ENCODE results near the gene AK4.

AK4 gene

DNA sequence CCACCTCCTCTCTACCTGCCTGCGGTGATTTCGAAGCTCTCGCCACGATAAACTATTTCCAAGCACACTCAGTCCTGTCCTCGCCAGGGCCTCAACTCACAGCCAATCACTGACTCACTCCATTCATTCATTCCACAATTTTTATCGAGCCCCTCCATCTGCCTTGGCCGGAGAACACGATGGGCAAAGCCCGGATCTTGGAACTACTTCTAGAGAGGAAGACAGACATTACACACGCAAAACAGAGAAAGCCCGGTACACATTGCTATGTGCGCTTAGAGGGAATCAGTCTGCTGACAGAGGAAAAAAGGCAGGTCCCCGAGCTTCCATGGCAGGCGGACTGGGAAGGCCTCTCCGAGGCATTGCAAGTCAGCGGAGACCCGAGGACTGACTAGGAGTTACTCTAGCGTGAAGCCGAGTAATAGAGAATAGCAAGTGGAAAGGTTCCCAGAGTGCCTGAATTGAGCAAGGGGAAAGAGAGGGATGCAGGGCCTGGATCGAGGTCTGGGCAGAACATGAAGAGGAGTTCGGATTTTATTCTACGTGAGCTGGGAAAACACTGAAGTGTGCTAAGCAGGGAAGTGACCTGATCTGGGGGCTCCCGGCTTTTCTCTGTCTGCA, 107.1 kb downstream of the AK4 start:
- no peak for DNase-seq (ENCODE audit: extremely low read depth, low read depth)
- TF ChIP-seq, protein P1, sequence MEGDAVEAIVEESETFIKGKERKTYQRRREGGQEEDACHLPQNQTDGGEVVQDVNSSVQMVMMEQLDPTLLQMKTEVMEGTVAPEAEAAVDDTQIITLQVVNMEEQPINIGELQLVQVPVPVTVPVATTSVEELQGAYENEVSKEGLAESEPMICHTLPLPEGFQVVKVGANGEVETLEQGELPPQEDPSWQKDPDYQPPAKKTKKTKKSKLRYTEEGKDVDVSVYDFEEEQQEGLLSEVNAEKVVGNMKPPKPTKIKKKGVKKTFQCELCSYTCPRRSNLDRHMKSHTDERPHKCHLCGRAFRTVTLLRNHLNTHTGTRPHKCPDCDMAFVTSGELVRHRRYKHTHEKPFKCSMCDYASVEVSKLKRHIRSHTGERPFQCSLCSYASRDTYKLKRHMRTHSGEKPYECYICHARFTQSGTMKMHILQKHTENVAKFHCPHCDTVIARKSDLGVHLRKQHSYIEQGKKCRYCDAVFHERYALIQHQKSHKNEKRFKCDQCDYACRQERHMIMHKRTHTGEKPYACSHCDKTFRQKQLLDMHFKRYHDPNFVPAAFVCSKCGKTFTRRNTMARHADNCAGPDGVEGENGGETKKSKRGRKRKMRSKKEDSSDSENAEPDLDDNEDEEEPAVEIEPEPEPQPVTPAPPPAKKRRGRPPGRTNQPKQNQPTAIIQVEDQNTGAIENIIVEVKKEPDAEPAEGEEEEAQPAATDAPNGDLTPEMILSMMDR (IDR thresholded peaks at IDR 0.05; ENCODE audit: low read depth, low read length) = no peak

DNA sequence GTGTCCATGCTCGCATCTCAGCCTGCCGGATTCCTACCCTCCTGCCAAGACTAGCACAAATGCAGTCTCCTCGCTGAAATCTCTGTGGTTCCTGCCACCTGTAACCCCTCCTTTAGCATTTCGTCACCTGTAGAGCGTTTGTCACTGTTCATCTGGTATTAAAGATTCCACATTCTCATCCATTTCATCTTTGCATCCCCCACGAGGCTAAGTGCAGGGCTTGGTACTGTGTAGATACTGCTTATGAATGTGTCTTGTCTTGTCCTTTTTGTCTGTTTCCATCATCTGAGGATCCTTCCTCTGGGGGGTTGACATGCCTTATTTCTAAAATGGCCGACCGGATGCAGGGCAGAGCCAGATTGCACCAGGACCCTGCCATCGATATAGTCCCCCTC, 107.7 kb downstream of the AK4 start:
- TF ChIP-seq, protein P1 (IDR thresholded peaks at IDR 0.05; ENCODE audit: low read depth, low read length) = no peak
- no peak for DNase-seq (ENCODE audit: extremely low read depth, low read depth)

DNA sequence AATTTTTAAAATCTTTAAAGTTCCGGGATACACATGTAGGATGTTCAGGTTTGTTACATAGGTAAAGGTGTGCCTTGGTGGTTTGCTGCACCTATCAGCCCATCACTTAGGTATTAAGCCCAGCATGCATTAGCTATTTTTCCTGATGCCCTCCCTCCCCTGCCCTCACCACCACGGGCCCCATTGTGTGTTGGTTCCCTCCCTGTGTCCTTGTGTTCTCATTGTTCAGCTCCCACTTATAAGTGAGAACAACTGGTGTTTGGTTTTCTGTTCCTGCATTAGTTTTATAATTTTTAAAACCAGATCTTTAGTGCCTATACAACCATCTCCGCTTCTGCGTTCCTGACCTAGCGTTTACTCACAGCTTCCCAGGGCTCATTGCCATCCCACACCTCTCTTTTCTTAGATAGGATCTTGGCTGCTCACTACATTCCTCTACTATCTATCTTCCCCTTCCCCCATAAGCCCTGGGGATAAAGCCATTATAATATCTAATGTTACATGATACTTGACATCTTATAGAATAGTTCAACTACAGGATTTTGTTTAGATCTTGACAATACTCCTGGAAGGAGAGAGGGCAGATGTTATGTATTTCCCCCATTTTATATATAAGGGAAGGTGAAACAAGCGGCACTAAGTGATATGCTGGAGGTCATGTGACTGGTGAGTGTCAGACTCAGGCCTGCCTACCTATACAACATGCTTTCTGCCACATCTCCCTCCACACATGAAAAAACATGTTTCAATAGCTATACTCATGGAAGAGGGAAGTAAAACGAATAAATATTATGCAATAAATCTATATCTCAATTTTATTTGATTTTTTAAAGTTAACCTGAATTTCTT, 109.1 kb downstream of the AK4 start:
- TF ChIP-seq, protein P1 (IDR thresholded peaks at IDR 0.05; ENCODE audit: low read depth, low read length) = no peak
- no peak for DNase-seq (ENCODE audit: extremely low read depth, low read depth)

DNA sequence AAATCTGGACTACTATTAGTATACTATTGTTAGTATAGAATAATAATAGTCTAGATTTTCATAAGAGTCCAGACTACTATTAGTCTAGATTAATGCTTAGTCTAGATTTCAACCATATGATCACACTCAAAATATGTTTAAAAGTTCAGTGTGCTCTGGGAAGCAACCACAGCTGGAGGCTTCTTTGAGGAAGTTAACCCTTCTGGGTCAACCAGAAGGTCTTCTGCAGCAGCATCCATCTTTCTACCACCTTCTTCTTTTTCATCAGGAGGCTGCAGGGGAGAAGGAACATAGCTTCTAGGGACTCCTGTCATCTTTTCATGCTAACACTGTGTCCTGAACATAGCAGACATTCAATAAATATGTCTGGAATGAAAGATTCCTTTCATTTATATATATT, 110.1 kb downstream of the AK4 start:
- no peak for DNase-seq (ENCODE audit: extremely low read depth, low read depth)
- TF ChIP-seq, protein P1 (IDR thresholded peaks at IDR 0.05; ENCODE audit: low read depth, low read length) = no peak

DNA sequence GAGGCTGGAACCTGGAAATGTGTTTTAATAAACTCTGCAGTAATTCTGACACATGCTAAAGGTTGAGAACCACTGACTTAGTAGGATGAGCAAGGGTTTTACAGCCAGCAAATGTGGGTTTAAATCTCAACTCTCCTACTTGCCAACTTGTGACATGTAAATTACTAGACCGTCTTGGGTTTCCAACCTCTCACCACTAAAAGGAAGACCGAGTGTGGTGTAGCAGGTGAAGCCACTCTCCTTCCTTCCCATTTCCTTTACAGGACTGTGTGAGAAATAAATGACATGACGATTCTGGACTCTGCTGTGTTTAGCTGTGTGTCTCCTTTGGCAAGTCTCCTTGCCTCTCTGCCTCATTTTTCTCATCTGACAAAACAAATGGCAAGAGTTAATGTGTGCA, 111.8 kb downstream of the AK4 start:
- TF ChIP-seq, protein P1 (IDR thresholded peaks at IDR 0.05; ENCODE audit: low read depth, low read length) = no peak
- no peak for DNase-seq (ENCODE audit: extremely low read depth, low read depth)

DNA sequence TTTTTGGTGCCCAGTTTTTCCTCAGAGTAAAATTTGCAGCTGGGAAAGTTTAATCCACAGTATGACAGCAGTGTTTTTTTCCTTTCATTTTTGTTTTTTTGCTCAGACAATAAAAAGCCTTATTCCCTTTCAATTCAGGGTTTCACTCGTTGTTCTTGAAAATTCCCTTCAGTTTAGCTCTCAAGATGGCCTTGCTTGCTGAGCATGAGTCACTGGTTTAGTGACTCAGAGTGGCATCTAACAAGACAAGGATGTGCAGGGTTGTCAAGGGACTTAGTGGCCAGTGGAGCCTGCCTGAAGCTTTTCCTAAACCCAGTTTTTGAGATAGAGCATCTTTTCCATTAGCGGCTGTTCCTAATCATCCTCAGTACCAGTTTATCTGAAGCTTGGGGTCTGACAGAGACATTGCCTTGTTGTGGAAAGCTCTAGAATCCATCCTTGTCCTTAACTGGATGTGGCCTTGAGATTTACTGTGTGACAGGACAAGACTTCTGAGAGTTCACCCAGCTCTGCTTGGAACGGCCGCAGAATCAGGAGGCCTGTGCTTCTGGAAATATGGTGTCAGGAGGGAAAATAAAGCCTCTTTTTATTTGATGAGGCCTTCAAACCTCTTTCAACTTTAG, 113.0 kb downstream of the AK4 start:
- no peak for DNase-seq (ENCODE audit: extremely low read depth, low read depth)
- TF ChIP-seq, protein P1 (IDR thresholded peaks at IDR 0.05; ENCODE audit: low read depth, low read length) = no peak

DNA sequence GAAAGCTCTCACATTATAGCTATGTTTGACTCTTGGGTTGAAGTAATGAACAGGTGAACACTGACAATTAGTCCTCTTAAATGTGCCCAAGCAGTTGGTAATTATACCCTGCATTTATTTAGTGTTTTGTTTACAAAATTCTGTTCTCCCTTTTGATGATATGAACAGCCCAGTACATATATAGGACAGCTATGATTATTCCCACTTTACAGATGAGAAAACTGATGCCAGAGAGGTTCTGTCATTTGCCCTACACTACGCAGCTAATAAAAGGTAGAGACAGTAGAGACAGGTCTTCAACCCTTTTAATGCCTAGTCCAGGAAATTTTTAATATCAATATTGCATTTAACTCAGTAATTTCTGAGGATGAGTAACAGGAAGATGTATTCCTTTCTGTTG, 115.3 kb downstream of the AK4 start:
- DNase-seq (ENCODE audit: extremely low read depth, low read depth) = no peak
- TF ChIP-seq, protein P1 (IDR thresholded peaks at IDR 0.05; ENCODE audit: low read depth, low read length) = no peak

Data from AG09319 (cell line).